ENCODE results near the gene SPATA24. TPM values are rescaled to one million over a fixed set of nuclear protein-coding genes. Genes with fewer than 3 reads are reported as not detected.
A peak's percentile ranks its signal among the peaks of the same experiment; 100 is the strongest.

SPATA24 gene
- total and polyA plus RNA-seq, 8 donors: 0.92 to 10.1 (median 5.4) TPM; not detected in 3

DNA sequence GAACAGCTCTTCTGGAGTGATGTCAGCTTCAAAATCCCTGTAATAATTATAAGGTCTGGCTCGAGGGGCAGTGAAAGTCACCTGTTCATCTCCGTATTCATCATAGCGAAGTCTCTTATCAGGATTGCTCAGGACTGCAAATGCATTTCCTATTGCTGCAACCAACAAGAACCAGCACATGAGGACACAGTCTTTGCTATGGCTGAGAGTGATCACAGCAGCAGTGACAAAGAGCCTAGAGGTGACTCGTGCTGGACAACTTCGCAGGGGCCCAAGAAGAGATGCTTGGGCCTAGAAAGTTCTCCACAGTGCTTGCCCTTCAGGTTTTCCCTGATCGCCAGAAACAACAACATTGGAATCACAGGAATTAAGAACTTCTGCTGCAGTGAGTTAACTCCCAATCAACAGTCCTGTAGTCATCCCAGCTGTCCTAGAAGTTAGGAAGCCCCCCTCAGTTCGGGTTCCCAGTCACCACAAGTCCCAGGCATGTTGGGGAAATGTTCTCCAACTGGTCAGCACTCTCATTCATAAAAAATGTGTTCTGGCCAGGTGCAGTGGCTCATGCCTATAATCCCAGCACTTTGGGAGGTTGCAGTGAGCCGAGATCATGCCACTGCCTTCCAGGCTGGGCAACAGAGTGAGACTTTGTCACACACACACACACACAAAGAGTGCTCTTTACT, 22.5 kb upstream of the SPATA24 start:
- no peaks in the 10 kb centered on the region for H3K9me3 ChIP-seq
- 66 to 85% (median 79%) methylated on average over 8 of the region's 8 CpGs for WGBS, 5 donors
- H3K36me3 ChIP-seq: peaks cover 10 to 78% (median 58%) of the 10 kb centered on the region in 4 donors
- no peaks in the 10 kb centered on the region for H3K27me3 ChIP-seq
- intact Hi-C loops (cut with DNase I; ENCODE audit: low total_unique reads): no loop called here
- H3K27ac ChIP-seq: no peak overlapping the region
- H3K4me1 ChIP-seq: no peaks in the 10 kb centered on the region
- TF ChIP-seq, protein P1, sequence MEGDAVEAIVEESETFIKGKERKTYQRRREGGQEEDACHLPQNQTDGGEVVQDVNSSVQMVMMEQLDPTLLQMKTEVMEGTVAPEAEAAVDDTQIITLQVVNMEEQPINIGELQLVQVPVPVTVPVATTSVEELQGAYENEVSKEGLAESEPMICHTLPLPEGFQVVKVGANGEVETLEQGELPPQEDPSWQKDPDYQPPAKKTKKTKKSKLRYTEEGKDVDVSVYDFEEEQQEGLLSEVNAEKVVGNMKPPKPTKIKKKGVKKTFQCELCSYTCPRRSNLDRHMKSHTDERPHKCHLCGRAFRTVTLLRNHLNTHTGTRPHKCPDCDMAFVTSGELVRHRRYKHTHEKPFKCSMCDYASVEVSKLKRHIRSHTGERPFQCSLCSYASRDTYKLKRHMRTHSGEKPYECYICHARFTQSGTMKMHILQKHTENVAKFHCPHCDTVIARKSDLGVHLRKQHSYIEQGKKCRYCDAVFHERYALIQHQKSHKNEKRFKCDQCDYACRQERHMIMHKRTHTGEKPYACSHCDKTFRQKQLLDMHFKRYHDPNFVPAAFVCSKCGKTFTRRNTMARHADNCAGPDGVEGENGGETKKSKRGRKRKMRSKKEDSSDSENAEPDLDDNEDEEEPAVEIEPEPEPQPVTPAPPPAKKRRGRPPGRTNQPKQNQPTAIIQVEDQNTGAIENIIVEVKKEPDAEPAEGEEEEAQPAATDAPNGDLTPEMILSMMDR (IDR thresholded peaks at IDR 0.05): no peak
- no peak for TF ChIP-seq POLR2A (IDR thresholded peaks at IDR 0.05)
- no peak overlapping the region for H3K4me3 ChIP-seq
- DNase-seq: no peak

GRCh38 chr5:139425497-139425896, 21.6 kb upstream of the SPATA24 start:
- H3K4me3 ChIP-seq: no peak overlapping the region
- H3K4me1 ChIP-seq: no peaks in the 10 kb centered on the region
- H3K9me3 ChIP-seq: no peaks in the 10 kb centered on the region
- no peaks in the 10 kb centered on the region for H3K27me3 ChIP-seq
- intact Hi-C loops (cut with DNase I; ENCODE audit: low total_unique reads): no loop called here
- WGBS, 5 donors: 91 to 97% (median 93%) methylated on average over 5 of the region's 5 CpGs
- TF ChIP-seq POLR2A (IDR thresholded peaks at IDR 0.05): no peak
- TF ChIP-seq POLR2AphosphoS5 (IDR thresholded peaks at IDR 0.05): no peak
- TF ChIP-seq, protein P1 (IDR thresholded peaks at IDR 0.05): no peak
- TF ChIP-seq EP300 (IDR thresholded peaks at IDR 0.05): no peak
- H3K36me3 ChIP-seq: peaks cover 10 to 78% (median 63%) of the 10 kb centered on the region in 4 donors
- DNase-seq: no peak
- H3K27ac ChIP-seq: no peak overlapping the region

- H3K27me3 ChIP-seq: no peaks in the 10 kb centered on the region
- H3K4me3 ChIP-seq: no peak overlapping the region
- TF ChIP-seq POLR2AphosphoS5 (IDR thresholded peaks at IDR 0.05): peak in 2 of 3 donors; percentile 12 to 41
- TF ChIP-seq EP300 (IDR thresholded peaks at IDR 0.05): no peak
- TF ChIP-seq, protein P1 (IDR thresholded peaks at IDR 0.05): peak in 5 of 7 experiments; percentile 64 to 79 (median 71)
- no peaks in the 10 kb centered on the region for H3K9me3 ChIP-seq
- WGBS, 5 donors: 34 to 44% (median 41%) methylated on average over 5 of the region's 5 CpGs
- peaks cover 0 to 14% (median 4%) of the 10 kb centered on the region in 4 donors for H3K4me1 ChIP-seq
- peaks cover 13 to 86% (median 69%) of the 10 kb centered on the region in 4 donors for H3K36me3 ChIP-seq
- peak in 1 of 2 donors; percentile 89 for DNase-seq
- no peak overlapping the region for H3K27ac ChIP-seq
- intact Hi-C loops (cut with DNase I; ENCODE audit: low total_unique reads): loop anchor here (5.0 kb wide), 1 partner anchor 90 kb away; no protein-coding TSS in a partner anchor
Observed at GRCh38 chr5:139422307-139422893, 18.5 kb upstream of the SPATA24 start.

DNA sequence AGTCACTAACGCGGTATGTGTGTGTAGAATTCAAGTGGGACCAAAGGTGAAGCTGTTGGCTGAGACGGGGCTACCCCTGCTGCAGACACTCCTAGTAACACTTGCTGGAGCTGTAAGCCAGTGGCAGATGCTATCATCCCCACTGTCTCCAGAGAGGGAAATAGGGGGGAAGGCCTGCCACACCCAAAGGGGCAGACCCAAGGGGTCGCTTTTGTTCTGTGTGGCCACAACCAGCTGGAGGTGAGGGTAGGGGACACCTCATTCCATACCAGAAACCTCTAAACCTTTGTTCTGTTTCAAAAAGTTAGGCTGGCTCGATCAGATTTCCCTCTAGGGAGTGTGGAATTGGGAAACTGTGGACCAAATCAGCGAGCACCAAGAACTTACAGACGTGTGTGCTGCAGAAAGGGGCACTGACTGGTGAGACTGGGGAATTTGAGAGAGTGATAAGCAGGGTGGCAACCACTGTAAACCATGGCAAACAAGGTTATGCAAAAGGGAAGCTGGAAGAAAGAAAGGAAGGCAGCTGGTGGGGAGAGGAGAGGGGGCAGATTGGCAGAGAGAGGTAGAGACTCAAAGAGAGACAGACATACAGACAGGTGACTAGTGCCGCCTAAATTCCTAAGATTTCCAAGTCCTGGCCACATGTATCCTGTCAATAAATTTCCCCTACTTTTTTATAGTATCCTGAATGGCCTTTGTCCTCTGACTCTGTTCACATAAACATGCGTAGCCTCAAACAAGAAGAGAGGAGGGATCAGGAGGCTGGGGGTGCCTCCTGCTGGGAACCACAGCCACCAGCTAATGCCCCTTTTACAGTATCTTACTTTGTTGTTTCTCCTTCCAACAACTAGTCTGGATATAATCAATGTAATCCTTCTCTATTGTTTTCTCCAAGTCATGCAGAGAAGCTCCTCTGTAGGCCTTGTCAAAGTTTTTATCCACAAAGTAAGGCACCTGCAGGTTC, 15.6 kb upstream of the SPATA24 start:
- H3K4me3 ChIP-seq: no peak overlapping the region
- H3K4me1 ChIP-seq: peaks cover 5 to 43% (median 26%) of the 10 kb centered on the region in 4 donors
- WGBS, 5 donors: 65 to 82% (median 76%) methylated on average over 9 of the region's 9 CpGs
- H3K36me3 ChIP-seq: peaks cover 9 to 61% (median 42%) of the 10 kb centered on the region in 4 donors
- intact Hi-C loops (cut with DNase I; ENCODE audit: low total_unique reads): loop anchor here (5.0 kb wide), 1 partner anchor 93 kb away; no protein-coding TSS in a partner anchor
- TF ChIP-seq EP300 (IDR thresholded peaks at IDR 0.05): no peak
- TF ChIP-seq POLR2AphosphoS5 (IDR thresholded peaks at IDR 0.05): no peak
- no peak for TF ChIP-seq POLR2A (IDR thresholded peaks at IDR 0.05)
- TF ChIP-seq, protein P1 (IDR thresholded peaks at IDR 0.05): no peak
- H3K27me3 ChIP-seq: no peaks in the 10 kb centered on the region
- H3K27ac ChIP-seq: no peak overlapping the region
- no peak for DNase-seq
- no peaks in the 10 kb centered on the region for H3K9me3 ChIP-seq

Measured in stomach (tissue), 9 donors.